ENCODE data around the gene DNAH17.

Gene DNAH17

GRCh38 chr17:78411241-78411857, 165.8 kb downstream of the DNAH17 start:
- Histone ChIP-seq H3K27ac (ENCODE audit: low read depth, low read length) (no peak overlapping the region), H3K4me1 (ENCODE audit: control insufficient read depth, low read length) (peaks cover 5% of the 10 kb centered on the region; the same call in 1 of the 2 replicates), H3K9me2 (replicated peaks; ENCODE audit: control insufficient read depth, low read length) (no peaks in the 10 kb centered on the region), H3K79me2 (ENCODE audit: control insufficient read depth, low read length) (peaks cover 37% of the 10 kb centered on the region), H3K4me3 (ENCODE audit: low read length) (no peak overlapping the region), H4K20me1 (ENCODE audit: control insufficient read depth, insufficient read depth, low read depth, low read length) (peaks cover 7% of the 10 kb centered on the region), H3K27me3 (ENCODE audit: control insufficient read depth, low read length) (no peaks in the 10 kb centered on the region), H3K9me3 (ENCODE audit: control insufficient read depth, insufficient read depth, low read length) (no peaks in the 10 kb centered on the region), H3K36me3 (ENCODE audit: control insufficient read depth, low read length) (peaks cover 36% of the 10 kb centered on the region), H3F3A (ENCODE audit: control insufficient read depth, insufficient read depth) (no peaks in the 10 kb centered on the region), H3K4me2 (ENCODE audit: low read length) (no peak overlapping the region)
- TF ChIP-seq CTCF (IDR thresholded peaks at IDR 0.05; ENCODE audit: low read depth, low read length, poor library complexity, severe bottlenecking) (no peak), EZH2phosphoT487 (IDR thresholded peaks at IDR 0.05; ENCODE audit: borderline replicate concordance, low read length) (no peak)

GRCh38 chr17:78409191-78409928, 167.8 kb downstream of the DNAH17 start:
- H3K9me2 ChIP-seq (replicated peaks; ENCODE audit: control insufficient read depth, low read length): no peaks in the 10 kb centered on the region
- peaks cover 38% of the 10 kb centered on the region for H3K79me2 ChIP-seq (ENCODE audit: control insufficient read depth, low read length)
- H3K9me3 ChIP-seq (ENCODE audit: control insufficient read depth, insufficient read depth, low read length): no peaks in the 10 kb centered on the region
- peaks cover 35% of the 10 kb centered on the region for H3K36me3 ChIP-seq (ENCODE audit: control insufficient read depth, low read length)
- TF ChIP-seq EZH2phosphoT487 (IDR thresholded peaks at IDR 0.05; ENCODE audit: borderline replicate concordance, low read length): no peak
- no peak for TF ChIP-seq CTCF (IDR thresholded peaks at IDR 0.05; ENCODE audit: low read depth, low read length, poor library complexity, severe bottlenecking)
- no peaks in the 10 kb centered on the region for H3F3A ChIP-seq (ENCODE audit: control insufficient read depth, insufficient read depth)
- no peak overlapping the region for H3K4me2 ChIP-seq (ENCODE audit: low read length)
- H4K20me1 ChIP-seq (ENCODE audit: control insufficient read depth, insufficient read depth, low read depth, low read length): peaks cover 7% of the 10 kb centered on the region
- H3K27me3 ChIP-seq (ENCODE audit: control insufficient read depth, low read length): no peaks in the 10 kb centered on the region
- H3K27ac ChIP-seq (ENCODE audit: low read depth, low read length): no peak overlapping the region
- H3K4me3 ChIP-seq (ENCODE audit: low read length): no peak overlapping the region
- H3K4me1 ChIP-seq (ENCODE audit: control insufficient read depth, low read length): peaks cover 5% of the 10 kb centered on the region; the same call in 1 of the 2 replicates

GRCh38 chr17:78408476-78409050, 168.6 kb downstream of the DNAH17 start:
- no peaks in the 10 kb centered on the region for H3K27me3 ChIP-seq (ENCODE audit: control insufficient read depth, low read length)
- TF ChIP-seq CTCF (IDR thresholded peaks at IDR 0.05; ENCODE audit: low read depth, low read length, poor library complexity, severe bottlenecking) (no peak), EZH2phosphoT487 (IDR thresholded peaks at IDR 0.05; ENCODE audit: borderline replicate concordance, low read length) (no peak)
- H3K4me1 ChIP-seq (ENCODE audit: control insufficient read depth, low read length): peaks cover 5% of the 10 kb centered on the region; the same call in 1 of the 2 replicates
- H3K36me3 ChIP-seq (ENCODE audit: control insufficient read depth, low read length): peaks cover 36% of the 10 kb centered on the region
- peaks cover 38% of the 10 kb centered on the region for H3K79me2 ChIP-seq (ENCODE audit: control insufficient read depth, low read length)
- no peak overlapping the region for H3K4me2 ChIP-seq (ENCODE audit: low read length)
- H3K27ac ChIP-seq (ENCODE audit: low read depth, low read length): no peak overlapping the region
- H3F3A ChIP-seq (ENCODE audit: control insufficient read depth, insufficient read depth): no peaks in the 10 kb centered on the region
- peaks cover 7% of the 10 kb centered on the region for H4K20me1 ChIP-seq (ENCODE audit: control insufficient read depth, insufficient read depth, low read depth, low read length)
- H3K4me3 ChIP-seq (ENCODE audit: low read length): no peak overlapping the region
- H3K9me2 ChIP-seq (replicated peaks; ENCODE audit: control insufficient read depth, low read length): no peaks in the 10 kb centered on the region
- no peaks in the 10 kb centered on the region for H3K9me3 ChIP-seq (ENCODE audit: control insufficient read depth, insufficient read depth, low read length)

All from DOHH2 (cell line).